HepG2 (cell line): ENCODE results near the gene IGFBP7. TPM values are rescaled to one million over a fixed set of nuclear protein-coding genes. Genes with fewer than 3 reads are reported as not detected.

ENCODE experiments used
- CREM ChIP-seq, 2 experiments: sonication (generic) in 1 of 2; formaldehyde crosslinking in 1 of 2; IDR thresholded peaks; 2 replicates each; pipeline versions ENCODE4 v1.4.0 to v1.6.1; 2016 to 2020; ENCODE audit warnings: antibody characterized with exemption in 1 of 2, mild to moderate bottlenecking in 1 of 2, missing genetic modification reagents in 1 of 2
- HNRNPL ChIP-seq: fragments of 200-400 bp; formaldehyde crosslinking; IDR thresholded peaks from 2 replicates; pipeline ENCODE4 v1.6.1; 2017; ENCODE audit warnings: mild to moderate bottlenecking, low read depth, low read length
- MTA1 ChIP-seq: sonication (generic); formaldehyde crosslinking; IDR thresholded peaks from 2 replicates; pipeline ENCODE4 v1.4.0; 2020; ENCODE audit warnings: missing genetic modification reagents, mild to moderate bottlenecking, borderline replicate concordance
- NONO ChIP-seq, 2 experiments: fragments of 450-650 bp in 1 of 2; sonication (generic) in 1 of 2; formaldehyde crosslinking in 1 of 2; IDR thresholded peaks in 1 of 2; conservative IDR thresholded peaks in 1 of 2; 2 replicates each; pipeline versions ENCODE4 v1.6.1 to v1.8.0; 2017 to 2022; ENCODE audit warnings: mild to moderate bottlenecking in 1 of 2, missing genetic modification reagents in 1 of 2, moderate library complexity in 1 of 2
- ZFP1 ChIP-seq: IDR thresholded peaks from 2 replicates; pipeline ENCODE4 v1.6.1; 2016
- polyA plus RNA-seq, 8 experiments: library from polyadenylated mRNA; depleted of rRNA in 3 of 8; stranded (reverse) in 7 of 8; unstranded in 1 of 8; fragments of >200 nt; fragmentation: Illumina TruSeq in 4 of 8; extraction: Trizol in 4 of 8; gene quantifications; 2 replicates each; pipeline versions ENCODE4 v1.2.1 to v1.2.3, GENCODE V29; 2011 to 2016; ENCODE audit warnings: low read depth in 4 of 8, missing spikeins in 1 of 8, mixed read lengths in 1 of 8; ENCODE audit not compliant: insufficient read depth in 1 of 8
- total RNA-seq, 5 experiments: library from RNA; depleted of rRNA; stranded (reverse); fragments of >200 nt; fragmentation: Illumina TruSeq; extraction: Trizol; gene quantifications; 2 replicates each; pipeline ENCODE4 v1.2.3, GENCODE V29; 2016; ENCODE audit warnings: low read depth in 1 of 5
- TF ChIP-seq, protein P1 (sequence below): sonication (generic); formaldehyde crosslinking; IDR thresholded peaks from 2 replicates; pipeline ENCODE4 v1.9.0; 2021; ENCODE audit warnings: mild to moderate bottlenecking, missing genetic modification reagents
- TF ChIP-seq, protein P2 (sequence below): sonication (generic); formaldehyde crosslinking; IDR thresholded peaks from 2 replicates; pipeline ENCODE4 v1.5.0; 2020; ENCODE audit warnings: missing genetic modification reagents, mild to moderate bottlenecking, borderline replicate concordance
- TF ChIP-seq, protein P3 (sequence below): sonication (generic); formaldehyde crosslinking; IDR thresholded peaks from 2 replicates; pipeline ENCODE4 v1.8.1; 2023; ENCODE audit warnings: missing genetic modification reagents, mild to moderate bottlenecking, borderline replicate concordance

The IGFBP7 gene
- total and polyA plus RNA-seq, 2 of the 13 experiments (the other 11 are each of a cell fraction or from before 2014, with no cell fraction given), result 1.1 to 1.3 TPM

DNA sequence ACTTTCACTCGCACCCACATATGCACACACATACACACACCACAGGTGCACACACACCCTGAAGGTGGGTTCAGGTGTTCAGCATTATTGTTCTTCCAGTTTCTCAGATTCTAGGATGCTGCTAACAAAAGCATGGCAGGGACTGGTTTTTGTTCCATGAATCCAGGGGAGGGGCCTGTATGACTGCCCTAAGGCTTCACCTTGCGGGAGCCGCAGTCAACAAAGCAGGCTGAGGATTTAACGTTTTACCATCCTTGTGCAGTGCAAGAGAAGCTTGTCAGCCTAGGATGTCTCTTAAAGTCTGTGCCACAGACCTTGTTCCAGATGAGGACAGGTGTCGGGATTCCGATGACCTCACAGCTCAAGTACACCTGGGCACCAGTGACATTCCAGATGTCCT lies 69.7 kb downstream of the IGFBP7 start (continued):
- TF ChIP-seq, protein P1, sequence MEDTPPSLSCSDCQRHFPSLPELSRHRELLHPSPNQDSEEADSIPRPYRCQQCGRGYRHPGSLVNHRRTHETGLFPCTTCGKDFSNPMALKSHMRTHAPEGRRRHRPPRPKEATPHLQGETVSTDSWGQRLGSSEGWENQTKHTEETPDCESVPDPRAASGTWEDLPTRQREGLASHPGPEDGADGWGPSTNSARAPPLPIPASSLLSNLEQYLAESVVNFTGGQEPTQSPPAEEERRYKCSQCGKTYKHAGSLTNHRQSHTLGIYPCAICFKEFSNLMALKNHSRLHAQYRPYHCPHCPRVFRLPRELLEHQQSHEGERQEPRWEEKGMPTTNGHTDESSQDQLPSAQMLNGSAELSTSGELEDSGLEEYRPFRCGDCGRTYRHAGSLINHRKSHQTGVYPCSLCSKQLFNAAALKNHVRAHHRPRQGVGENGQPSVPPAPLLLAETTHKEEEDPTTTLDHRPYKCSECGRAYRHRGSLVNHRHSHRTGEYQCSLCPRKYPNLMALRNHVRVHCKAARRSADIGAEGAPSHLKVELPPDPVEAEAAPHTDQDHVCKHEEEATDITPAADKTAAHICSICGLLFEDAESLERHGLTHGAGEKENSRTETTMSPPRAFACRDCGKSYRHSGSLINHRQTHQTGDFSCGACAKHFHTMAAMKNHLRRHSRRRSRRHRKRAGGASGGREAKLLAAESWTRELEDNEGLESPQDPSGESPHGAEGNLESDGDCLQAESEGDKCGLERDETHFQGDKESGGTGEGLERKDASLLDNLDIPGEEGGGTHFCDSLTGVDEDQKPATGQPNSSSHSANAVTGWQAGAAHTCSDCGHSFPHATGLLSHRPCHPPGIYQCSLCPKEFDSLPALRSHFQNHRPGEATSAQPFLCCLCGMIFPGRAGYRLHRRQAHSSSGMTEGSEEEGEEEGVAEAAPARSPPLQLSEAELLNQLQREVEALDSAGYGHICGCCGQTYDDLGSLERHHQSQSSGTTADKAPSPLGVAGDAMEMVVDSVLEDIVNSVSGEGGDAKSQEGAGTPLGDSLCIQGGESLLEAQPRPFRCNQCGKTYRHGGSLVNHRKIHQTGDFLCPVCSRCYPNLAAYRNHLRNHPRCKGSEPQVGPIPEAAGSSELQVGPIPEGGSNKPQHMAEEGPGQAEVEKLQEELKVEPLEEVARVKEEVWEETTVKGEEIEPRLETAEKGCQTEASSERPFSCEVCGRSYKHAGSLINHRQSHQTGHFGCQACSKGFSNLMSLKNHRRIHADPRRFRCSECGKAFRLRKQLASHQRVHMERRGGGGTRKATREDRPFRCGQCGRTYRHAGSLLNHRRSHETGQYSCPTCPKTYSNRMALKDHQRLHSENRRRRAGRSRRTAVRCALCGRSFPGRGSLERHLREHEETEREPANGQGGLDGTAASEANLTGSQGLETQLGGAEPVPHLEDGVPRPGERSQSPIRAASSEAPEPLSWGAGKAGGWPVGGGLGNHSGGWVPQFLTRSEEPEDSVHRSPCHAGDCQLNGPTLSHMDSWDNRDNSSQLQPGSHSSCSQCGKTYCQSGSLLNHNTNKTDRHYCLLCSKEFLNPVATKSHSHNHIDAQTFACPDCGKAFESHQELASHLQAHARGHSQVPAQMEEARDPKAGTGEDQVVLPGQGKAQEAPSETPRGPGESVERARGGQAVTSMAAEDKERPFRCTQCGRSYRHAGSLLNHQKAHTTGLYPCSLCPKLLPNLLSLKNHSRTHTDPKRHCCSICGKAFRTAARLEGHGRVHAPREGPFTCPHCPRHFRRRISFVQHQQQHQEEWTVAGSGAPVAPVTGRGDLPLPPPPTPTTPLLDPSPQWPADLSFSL (CRISPR knock-in tag), result no peak
- no peak for TF ChIP-seq NONO (IDR thresholded peaks at IDR 0.05)
- TF ChIP-seq NONO (CRISPR knock-in tag; conservative IDR thresholded peaks at IDR 0.05), result no peak
- TF ChIP-seq CREM (IDR thresholded peaks at IDR 0.05), result no peak
- no peak for TF ChIP-seq CREM (CRISPR knock-in tag; IDR thresholded peaks at IDR 0.05)
- TF ChIP-seq HNRNPL, result no peak
- TF ChIP-seq, protein P2, sequence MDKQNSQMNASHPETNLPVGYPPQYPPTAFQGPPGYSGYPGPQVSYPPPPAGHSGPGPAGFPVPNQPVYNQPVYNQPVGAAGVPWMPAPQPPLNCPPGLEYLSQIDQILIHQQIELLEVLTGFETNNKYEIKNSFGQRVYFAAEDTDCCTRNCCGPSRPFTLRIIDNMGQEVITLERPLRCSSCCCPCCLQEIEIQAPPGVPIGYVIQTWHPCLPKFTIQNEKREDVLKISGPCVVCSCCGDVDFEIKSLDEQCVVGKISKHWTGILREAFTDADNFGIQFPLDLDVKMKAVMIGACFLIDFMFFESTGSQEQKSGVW, result no peak
- no peak for TF ChIP-seq ZFP1 (CRISPR knock-in tag)
- no peak for TF ChIP-seq MTA1 (CRISPR knock-in tag)
- TF ChIP-seq, protein P3, sequence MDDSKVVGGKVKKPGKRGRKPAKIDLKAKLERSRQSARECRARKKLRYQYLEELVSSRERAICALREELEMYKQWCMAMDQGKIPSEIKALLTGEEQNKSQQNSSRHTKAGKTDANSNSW (CRISPR knock-in tag), result no peak
